ENCODE measurements around the gene ARIH1. TPM values are rescaled to one million over a fixed set of nuclear protein-coding genes. Genes with fewer than 3 reads are reported as not detected.

Gene ARIH1
- total and polyA plus RNA-seq, 2 of the 4 experiments (the other 2 are of a cell fraction) = 24.0 to 41.2 TPM

DNA sequence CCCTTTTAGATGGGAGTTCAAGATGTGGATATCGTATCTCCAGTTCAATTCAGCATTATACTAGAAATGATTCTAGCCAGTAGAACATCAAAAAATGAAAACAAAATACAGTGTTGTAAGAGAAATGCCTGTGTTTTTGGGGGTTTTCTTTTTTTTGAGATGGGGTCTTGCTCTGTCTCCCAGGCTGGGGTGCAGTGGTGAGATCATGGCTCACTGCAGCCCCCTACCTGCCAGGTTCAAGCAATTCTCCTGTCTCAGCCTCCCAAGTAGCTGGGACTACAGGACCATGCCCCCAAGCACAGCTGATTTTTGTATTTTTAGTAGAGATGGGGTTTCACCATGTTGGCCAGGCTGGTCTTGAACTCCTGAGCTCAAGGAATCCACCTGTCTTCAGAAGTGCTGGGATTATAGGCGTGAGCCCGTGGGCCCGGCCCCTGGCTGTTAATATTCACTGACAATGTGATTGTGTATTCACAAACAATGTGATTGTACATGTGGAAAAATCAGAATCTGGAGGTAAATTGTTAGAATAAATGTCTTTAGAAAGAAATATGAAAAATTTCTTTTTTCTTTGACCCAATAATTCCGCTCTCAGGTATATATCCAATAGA lies 59.0 kb downstream of the ARIH1 start:
- Histone ChIP-seq H3K9ac (ENCODE audit: low read depth, low read length) (no peak overlapping the region), H3K27ac (ENCODE audit: insufficient read depth, low read length) (no peak overlapping the region), H3K4me3 (ENCODE audit: insufficient read depth, low read depth, low read length) (no peak overlapping the region), H3K4ac (ENCODE audit: low read depth, low read length) (no peak overlapping the region), H2BK120ac (ENCODE audit: low read depth, low read length) (no peak overlapping the region), H3K4me2 (ENCODE audit: low read depth, low read length) (no peak overlapping the region), H3K9me3 (ENCODE audit: control insufficient read depth, insufficient read depth, low read length) (no peaks in the 10 kb centered on the region), H4K20me1 (ENCODE audit: insufficient read depth, low read length) (peaks cover 41% of the 10 kb centered on the region), H3K4me1 (ENCODE audit: control insufficient read depth, insufficient read depth, low read length) (no peaks in the 10 kb centered on the region), H3K36me3 (ENCODE audit: control insufficient read depth, insufficient read depth, low read length) (peaks cover 4% of the 10 kb centered on the region), H3K79me1 (ENCODE audit: low read depth in 1 of 2, low read length in 2 of 2) (peaks cover 23 to 55% of the 10 kb centered on the region in 2 experiments), H2AK9ac (replicated peaks; ENCODE audit: low read depth, low read length, poor library complexity) (no peak overlapping the region), H3K23ac (ENCODE audit: low read depth, low read length) (no peak overlapping the region), H3K56ac (ENCODE audit: extremely low read depth, insufficient read depth, low read length) (no peak overlapping the region), H2BK20ac (ENCODE audit: low read depth, low read length) (no peak overlapping the region), H3K18ac (ENCODE audit: low read depth, low read length) (no peak overlapping the region), H3K27me3 (ENCODE audit: control insufficient read depth, insufficient read depth, low read length) (no peaks in the 10 kb centered on the region), H3K9me1 (ENCODE audit: insufficient read depth, low read length) (peaks cover 5% of the 10 kb centered on the region; the same call in 1 of the 2 replicates), H2BK5ac (ENCODE audit: low read depth, low read length, poor library complexity, severe bottlenecking) (no peak overlapping the region), H2AFZ (replicated peaks; ENCODE audit: low read length, poor library complexity) (no peak overlapping the region), H2BK15ac (ENCODE audit: low read depth, low read length) (no peak overlapping the region), H2AK5ac (ENCODE audit: low read depth, low read length) (no peak overlapping the region), H4K5ac (ENCODE audit: low read depth, low read length) (no peak overlapping the region), H4K91ac (ENCODE audit: insufficient read depth, low read depth, low read length) (no peak overlapping the region), H4K8ac (ENCODE audit: low read depth in 2 of 2, low read length in 2 of 2) (no peak overlapping the region), H3K14ac (replicated peaks; ENCODE audit: low read depth, low read length) (no peak overlapping the region)
- dilution Hi-C loops (cut with HindIII; ENCODE audit: low sequenced_read_pairs, unreplicated experiment) = no loop called here
- POLR2A ChIA-PET (ENCODE audit: unreplicated experiment) = no interaction called here
- ATAC-seq (ENCODE audit: low read depth) (no peak), DNase-seq (no peak)
- in situ Hi-C loops (cut with MboI; ENCODE audit: low sequenced_read_pairs) = no loop called here
- CTCF ChIA-PET = interaction anchor here (1.3 to 1.4 kb wide), 2 partner anchors 11 to 157 kb away, joined by 3 to 4 read pairs; partner anchors contain the start of gene HEXA
- no CpG with 5 or more reads among the region's 5 CpGs for WGBS, 2 experiments (ENCODE audit: extremely low coverage in 2 of 2, insufficient read length in 1 of 2)
- TF ChIP-seq, protein P1, sequence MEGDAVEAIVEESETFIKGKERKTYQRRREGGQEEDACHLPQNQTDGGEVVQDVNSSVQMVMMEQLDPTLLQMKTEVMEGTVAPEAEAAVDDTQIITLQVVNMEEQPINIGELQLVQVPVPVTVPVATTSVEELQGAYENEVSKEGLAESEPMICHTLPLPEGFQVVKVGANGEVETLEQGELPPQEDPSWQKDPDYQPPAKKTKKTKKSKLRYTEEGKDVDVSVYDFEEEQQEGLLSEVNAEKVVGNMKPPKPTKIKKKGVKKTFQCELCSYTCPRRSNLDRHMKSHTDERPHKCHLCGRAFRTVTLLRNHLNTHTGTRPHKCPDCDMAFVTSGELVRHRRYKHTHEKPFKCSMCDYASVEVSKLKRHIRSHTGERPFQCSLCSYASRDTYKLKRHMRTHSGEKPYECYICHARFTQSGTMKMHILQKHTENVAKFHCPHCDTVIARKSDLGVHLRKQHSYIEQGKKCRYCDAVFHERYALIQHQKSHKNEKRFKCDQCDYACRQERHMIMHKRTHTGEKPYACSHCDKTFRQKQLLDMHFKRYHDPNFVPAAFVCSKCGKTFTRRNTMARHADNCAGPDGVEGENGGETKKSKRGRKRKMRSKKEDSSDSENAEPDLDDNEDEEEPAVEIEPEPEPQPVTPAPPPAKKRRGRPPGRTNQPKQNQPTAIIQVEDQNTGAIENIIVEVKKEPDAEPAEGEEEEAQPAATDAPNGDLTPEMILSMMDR (conservative IDR thresholded peaks at IDR 0.05; ENCODE audit: low read depth, low read length) = no peak
- TF ChIP-seq NFE2L2 (IDR thresholded peaks at IDR 0.05; ENCODE audit: low read depth, low read length) (no peak), CHD1 (IDR thresholded peaks at IDR 0.05; ENCODE audit: low read depth, low read length) (no peak), RAD21 (IDR thresholded peaks at IDR 0.05; ENCODE audit: low read length) (0 out of 2 replicates have a peak, but pooled peaks have one; percentile 11), MAFK (IDR thresholded peaks at IDR 0.05; ENCODE audit: low read depth, low read length) (no peak), FOS (IDR thresholded peaks at IDR 0.05; ENCODE audit: low read depth, low read length) (no peak), SMC3 (IDR thresholded peaks at IDR 0.05; ENCODE audit: low read depth, low read length) (no peak)
- BruUV-seq (replicated peaks) = no TSS peak
- intact Hi-C loops (cut with micrococcal nuclease) = no loop called here

Measured in IMR-90 (cell line).